Colonic mucosa (tissue), 4 donors: ENCODE data around the gene MSMO1. TPM values are rescaled to one million over a fixed set of nuclear protein-coding genes. Genes with fewer than 3 reads are reported as not detected.
A peak's percentile ranks its signal among the peaks of the same experiment; 100 is the strongest.
"Not testable (repeated sequence)": the region's sequence is repeated elsewhere in the genome, so short reads cannot be mapped to it uniquely, and the experiment has no call there.

Source experiments
- DNase-seq: peaks from one replicate; pipeline ENCODE4 v3.0.0-alpha.2; 2020
- H3K27ac ChIP-seq: fragments of 200-600 bp; one replicate; pipeline ENCODE4 v1.8.0; 2021
- H3K27me3 ChIP-seq: fragments of 200-600 bp; one replicate; pipeline ENCODE4 v1.8.0; 2021
- H3K36me3 ChIP-seq: fragments of 200-600 bp; one replicate; pipeline ENCODE4 v1.8.0; 2021
- H3K4me1 ChIP-seq: fragments of 200-600 bp; one replicate; pipeline ENCODE4 v1.8.0; 2021; ENCODE audit warnings: mild to moderate bottlenecking
- H3K4me3 ChIP-seq: fragments of 200-600 bp; one replicate; pipeline ENCODE4 v1.8.0; 2021
- H3K9ac ChIP-seq, 2 donors: one replicate each; pipeline ENCODE4 v1.7.0; 2013; ENCODE audit warnings: control low read depth in 2 of 2, low read depth in 2 of 2, low read length in 2 of 2
- H3K9me3 ChIP-seq: fragments of 200-600 bp; one replicate; pipeline ENCODE4 v1.8.0; 2021
- CTCF ChIP-seq: fragments of 200-600 bp; IDR thresholded peaks from one replicate; pipeline ENCODE4 v1.8.0; 2022; ENCODE audit warnings: antibody characterized with exemption, mild to moderate bottlenecking
- intact Hi-C: fragments of 100-400 bp; cut with DNase I; formaldehyde crosslinking; loops from one replicate; pipeline ENCODE4 v1.14.1; 2022
- total RNA-seq, 2 donors: library from RNA; stranded (reverse); fragmentation: NEBNext Ultra II Directional in 1 of 2; extraction: Animal tissue kit (Norgen Biotek cat#: 25700) in 1 of 2; gene quantifications; one replicate each; pipeline ENCODE4 v1.2.1, GENCODE V29; 2021
- donor health status: healthy.
- donor health status: DM: no; HTN: no; CAD: no.
- donor health status: DM: no; HTN: no; CAD: no.

Gene MSMO1
- total RNA-seq = 100 to 1,000 TPM in 1 of 2 donors, 10 to 100 TPM in 1; 51.7 to 290 TPM

- Histone ChIP-seq H3K9ac (peak within 1 kb of the TSS; percentile 81 to 87), H3K36me3 (no peaks in the 10 kb centered on the region), H3K27me3 (no peaks in the 10 kb centered on the region), H3K9me3 (no peaks in the 10 kb centered on the region), H3K4me3 (peak within 1 kb of the TSS; percentile 93), H3K27ac (peak within 1 kb of the TSS; percentile 91), H3K4me1 (no peaks in the 10 kb centered on the region)
- TF ChIP-seq CTCF = no peak
- peak; percentile 98 for DNase-seq
- intact Hi-C loops = loop anchor here (10.0 kb wide), 1 partner anchor 123 kb away; the partner anchor contains the start of gene KLHL2
Measured at GRCh38 chr4:165327211-165328100, at the start of gene MSMO1. Gene MSMO1, plus strand, starts transcription at chr4:165327669. Its CDS starts 5,702 bp downstream, at chr4:165333371.

DNA sequence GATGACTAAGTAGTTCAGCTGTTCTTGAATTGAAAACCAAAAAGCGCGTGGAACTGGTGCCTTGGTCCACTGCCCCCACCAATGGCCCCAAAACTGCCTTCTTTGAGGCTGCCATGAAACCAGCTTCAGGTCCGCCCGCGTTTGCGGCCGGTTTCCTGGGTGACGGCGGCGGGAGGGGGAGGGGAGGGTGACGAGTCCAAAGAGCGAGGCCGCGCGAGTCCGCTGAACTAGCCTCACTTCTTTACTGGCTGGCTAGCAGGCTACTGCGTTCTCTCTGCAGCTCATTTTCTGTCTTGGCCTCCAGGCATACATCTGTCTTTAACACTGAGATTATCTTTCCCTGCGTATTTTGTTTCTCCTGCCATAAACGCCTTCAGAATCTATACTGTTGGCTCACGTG, 47.9 kb upstream of the MSMO1 start:
- DNase-seq, H3K4me1 ChIP-seq, H3K4me3 ChIP-seq, intact Hi-C loops, H3K9ac ChIP-seq, H3K27me3 ChIP-seq, H3K27ac ChIP-seq, H3K9me3 ChIP-seq, H3K36me3 ChIP-seq: not testable (repeated sequence)

GRCh38 chr4:165284697-165285096, 42.8 kb upstream of the MSMO1 start:
- intact Hi-C loops, DNase-seq: not testable (repeated sequence)

DNA sequence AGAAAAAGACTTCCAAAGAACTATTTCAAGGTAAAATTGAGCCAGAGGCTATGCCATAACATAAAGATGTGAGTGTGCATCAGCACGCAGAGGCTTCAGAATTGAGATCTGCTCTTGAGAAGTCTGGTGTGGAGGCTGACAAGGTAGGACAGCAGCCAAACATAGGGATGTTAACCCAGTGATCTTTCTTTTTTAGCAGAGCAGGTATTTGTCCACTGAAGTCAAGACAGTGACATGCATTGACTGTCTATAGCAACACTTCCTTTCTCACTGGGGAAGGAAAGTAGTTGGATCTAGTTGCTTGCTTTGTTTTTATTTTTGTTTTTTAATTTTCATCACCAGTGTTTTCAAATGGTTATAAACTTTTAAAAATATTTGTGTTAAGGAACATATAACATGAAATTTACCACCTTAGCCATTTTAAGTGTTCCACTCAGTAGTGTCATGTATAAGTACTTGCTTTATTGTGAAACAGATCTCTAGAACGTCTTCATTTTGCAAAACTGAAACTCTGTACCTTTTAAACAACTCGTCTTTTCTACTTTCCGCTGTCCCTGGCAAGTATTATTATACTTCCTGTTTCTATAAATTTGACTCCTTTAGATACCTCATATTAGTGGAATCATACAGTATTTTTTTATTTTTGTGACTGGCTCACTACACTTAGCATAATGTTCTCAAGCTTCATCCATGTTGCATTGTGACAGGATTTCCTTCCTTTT, 40.7 kb upstream of the MSMO1 start:
- H3K4me1 ChIP-seq, H3K4me3 ChIP-seq, H3K36me3 ChIP-seq, DNase-seq, H3K27ac ChIP-seq, intact Hi-C loops, H3K9me3 ChIP-seq, H3K27me3 ChIP-seq, H3K9ac ChIP-seq: not testable (repeated sequence)

More at GRCh38 chr4:165284697-165285096, 42.8 kb upstream of the MSMO1 start:
- H3K4me1 ChIP-seq, H3K36me3 ChIP-seq, H3K27me3 ChIP-seq, H3K4me3 ChIP-seq, H3K9me3 ChIP-seq, H3K9ac ChIP-seq, H3K27ac ChIP-seq: not testable (repeated sequence)

DNA sequence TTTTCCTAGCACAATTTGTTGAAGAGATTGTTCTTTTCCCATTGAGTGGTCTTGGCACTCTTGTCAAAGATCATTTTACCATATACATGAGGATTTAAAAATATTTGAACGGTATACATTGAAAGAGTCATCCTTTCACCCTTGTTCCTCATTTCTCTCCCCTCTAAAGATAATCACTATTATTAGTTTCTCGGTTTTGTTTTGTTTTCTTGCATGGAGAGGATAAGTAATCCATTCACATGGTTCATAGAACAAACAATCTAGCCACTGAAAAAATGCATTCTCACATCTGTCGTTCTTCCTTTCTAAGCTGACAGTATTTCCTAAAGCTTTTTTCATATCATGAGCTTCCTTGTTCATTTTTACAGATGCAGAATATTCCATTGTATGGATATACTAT, 39.2 kb upstream of the MSMO1 start:
- Histone ChIP-seq H3K27ac (no peak overlapping the region), H3K27me3 (no peaks in the 10 kb centered on the region), H3K4me3 (no peak overlapping the region), H3K4me1 (no peaks in the 10 kb centered on the region), H3K9ac (no peak overlapping the region), H3K36me3 (no peaks in the 10 kb centered on the region), H3K9me3 (no peaks in the 10 kb centered on the region)
- no peak for TF ChIP-seq CTCF
- DNase-seq = no peak
- intact Hi-C loops = no loop called here

GRCh38 chr4:165288639-165289422, 38.6 kb upstream of the MSMO1 start:
- no peaks in the 10 kb centered on the region for H3K4me1 ChIP-seq
- no peak for DNase-seq
- H3K4me3 ChIP-seq = no peak overlapping the region
- no peaks in the 10 kb centered on the region for H3K36me3 ChIP-seq
- H3K9ac ChIP-seq = no peak overlapping the region
- intact Hi-C loops = no loop called here
- no peaks in the 10 kb centered on the region for H3K27me3 ChIP-seq
- no peaks in the 10 kb centered on the region for H3K9me3 ChIP-seq
- H3K27ac ChIP-seq = no peak overlapping the region
- TF ChIP-seq CTCF = no peak
